HG03045 (cell line): ENCODE data around the gene PADI1.

Experiments used
- ATAC-seq: cut with Tn5 transposase; IDR thresholded peaks from one replicate; pipeline ENCODE4 v1.9.1; 2021; ENCODE audit warnings: mild to moderate bottlenecking, moderate library complexity; ENCODE audit not compliant: unreplicated experiment

Gene PADI1

DNA sequence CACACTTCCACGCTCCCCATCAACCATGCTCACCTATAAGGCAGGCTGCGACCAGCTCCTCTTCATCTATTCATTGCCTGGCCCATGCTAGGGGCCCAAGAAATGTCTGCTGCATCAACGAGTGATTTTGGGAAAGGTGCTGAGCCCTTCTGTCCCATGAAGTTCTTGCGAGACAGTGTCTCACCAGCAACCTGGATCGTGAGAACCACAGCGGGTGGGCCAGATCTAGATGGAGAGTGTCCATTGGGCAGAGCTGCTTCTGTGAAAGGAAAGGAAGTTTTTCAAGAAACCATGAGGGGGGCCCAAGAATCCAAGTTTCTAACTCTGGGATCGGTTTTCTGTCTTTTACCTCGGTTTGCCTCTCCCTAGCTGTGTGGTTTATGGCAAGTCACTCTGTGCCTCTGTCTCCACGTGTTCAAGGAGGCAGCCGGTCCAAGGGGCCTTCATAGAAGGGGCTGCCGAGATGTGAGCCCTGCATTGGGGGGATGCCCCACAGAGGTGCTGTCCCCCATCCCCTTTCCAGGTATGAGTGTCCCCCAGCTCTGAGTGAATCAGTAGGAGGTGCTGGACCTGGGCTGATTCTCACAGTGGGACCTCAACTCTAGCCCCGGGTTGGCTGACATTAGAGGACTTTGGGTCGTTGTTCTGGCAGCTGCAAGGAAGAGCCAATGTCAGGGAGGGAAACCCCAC is 8.3 kb upstream of the PADI1 start:
- ATAC-seq: no peak

DNA sequence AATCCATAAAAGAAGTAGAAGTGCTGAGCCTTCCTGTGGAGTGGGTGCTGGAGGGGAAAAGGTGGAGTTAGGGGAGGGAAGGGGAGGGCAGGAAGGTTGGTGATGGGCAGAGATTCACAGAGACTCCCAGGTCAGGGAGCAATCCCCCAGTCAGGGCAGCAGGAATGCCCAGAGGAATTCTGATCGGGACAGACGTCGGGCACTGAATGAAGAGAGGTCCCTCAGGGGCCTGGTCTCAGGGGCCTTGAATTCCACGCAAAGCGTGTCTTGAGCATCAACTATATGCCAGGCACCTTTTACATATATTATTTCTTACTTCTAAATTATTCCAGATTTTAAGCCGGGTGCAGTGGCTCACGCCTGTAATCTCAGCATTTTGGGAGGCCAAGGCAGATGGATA is 7.2 kb upstream of the PADI1 start:
- no peak for ATAC-seq

DNA sequence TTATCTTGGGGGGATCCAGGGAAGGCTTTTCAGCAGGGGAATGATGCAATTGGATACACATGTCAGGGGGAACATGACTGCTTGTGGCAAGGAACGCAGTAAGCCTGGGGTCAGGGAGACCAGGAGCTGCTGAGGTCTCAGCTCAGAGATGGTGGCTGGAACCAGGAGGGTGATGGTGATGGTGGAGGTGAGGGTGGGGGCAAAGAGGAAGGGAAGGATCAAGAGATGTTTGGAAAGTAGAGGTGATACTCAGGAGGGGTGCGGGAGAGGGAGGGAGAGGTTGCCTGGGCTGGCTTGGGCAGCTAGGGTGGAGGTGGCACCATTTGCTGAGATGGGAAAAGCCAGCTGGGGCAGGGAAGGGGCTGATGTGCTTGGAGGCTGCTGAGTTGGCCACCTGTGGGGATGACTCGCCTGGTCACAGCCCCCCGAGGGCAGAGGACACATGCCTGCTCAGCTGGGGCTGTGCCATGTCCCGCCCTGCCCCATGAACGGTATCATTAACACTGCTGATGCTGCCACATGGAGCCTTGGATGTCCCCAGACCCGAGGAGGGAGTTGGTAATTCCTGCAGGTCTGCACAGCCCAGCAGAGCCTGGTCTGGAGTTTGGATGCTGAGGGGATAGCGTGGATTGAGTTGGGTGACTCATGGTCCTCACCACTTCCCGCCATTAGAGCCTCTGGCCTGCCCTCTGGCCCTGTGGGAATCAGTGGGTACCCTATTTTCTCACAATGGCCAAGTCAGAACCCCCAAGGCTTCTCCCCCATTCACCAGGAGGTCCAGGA is 6.3 kb upstream of the PADI1 start:
- ATAC-seq: no peak

- ATAC-seq: no peak
Observed at GRCh38 chr1:17199267-17200044, 5.5 kb upstream of the PADI1 start.

DNA sequence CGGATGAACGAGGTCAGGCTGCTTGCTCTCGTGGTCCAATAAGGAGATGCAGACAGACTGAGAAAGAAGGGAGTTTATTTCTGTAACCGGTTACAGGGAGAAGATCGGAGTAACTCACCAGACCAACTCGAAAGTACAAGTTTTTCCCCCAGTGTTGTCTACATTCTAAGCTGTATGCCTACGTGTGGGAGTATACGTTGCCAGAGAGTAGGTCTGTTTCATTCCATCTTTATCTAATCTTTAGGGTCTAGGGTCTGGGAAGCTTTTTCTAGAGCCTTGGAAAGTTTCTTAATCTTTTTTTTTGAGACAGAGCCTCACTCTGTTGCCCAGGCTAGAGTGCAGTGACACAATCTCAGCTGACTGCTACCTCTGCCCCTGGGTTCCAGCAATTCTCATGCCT is 4.7 kb upstream of the PADI1 start:
- no peak for ATAC-seq

DNA sequence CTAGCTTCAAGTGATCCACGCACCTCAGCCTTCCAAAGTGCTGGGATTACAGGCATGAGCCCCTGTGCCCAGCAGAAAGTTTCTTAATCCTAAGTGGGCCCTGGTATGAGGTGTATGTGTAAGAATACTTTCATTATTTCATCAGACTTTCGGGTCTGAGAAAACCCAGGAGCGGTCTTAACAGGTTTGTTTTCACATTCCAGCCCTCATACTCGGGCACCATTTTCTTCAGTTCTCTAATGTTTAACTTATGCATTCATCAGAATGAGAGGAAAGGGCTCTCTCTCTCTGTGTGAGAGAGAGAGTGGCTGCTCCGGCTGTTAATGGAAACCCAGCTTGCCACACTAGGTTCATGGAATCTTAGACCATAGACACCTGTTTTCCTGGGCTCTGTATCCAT is 4.2 kb upstream of the PADI1 start:
- ATAC-seq: no peak

- no peak for ATAC-seq
Observed at GRCh38 chr1:17201201-17202021, 3.5 kb upstream of the PADI1 start.

DNA sequence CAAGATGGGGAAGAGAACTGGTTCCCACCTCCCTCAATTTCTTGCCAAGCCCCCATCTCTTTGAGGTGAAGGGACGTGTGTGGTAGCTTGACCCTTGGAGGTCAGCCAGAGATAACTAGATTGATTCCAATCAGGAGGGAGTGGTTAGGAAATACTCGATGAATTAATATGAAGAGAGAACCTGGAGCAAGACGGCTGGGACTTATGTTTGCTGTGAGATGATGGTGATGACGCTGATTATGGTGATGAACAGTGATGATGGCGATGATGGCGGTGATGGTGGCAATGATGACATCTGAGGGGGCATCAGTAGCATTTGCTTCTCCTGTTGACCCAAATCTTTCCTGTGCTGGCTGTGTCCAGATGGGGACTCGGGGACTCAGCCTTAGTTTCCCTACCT is 724 bp downstream of the PADI1 start:
- ATAC-seq: no peak

GRCh38 chr1:17206196-17206595 is 1.3 kb downstream of the PADI1 start:
- ATAC-seq: no peak

GRCh38 chr1:17207046-17207445 is 2.1 kb downstream of the PADI1 start:
- ATAC-seq: no peak

GRCh38 chr1:17207540-17207939 is 2.6 kb downstream of the PADI1 start:
- ATAC-seq: no peak

DNA sequence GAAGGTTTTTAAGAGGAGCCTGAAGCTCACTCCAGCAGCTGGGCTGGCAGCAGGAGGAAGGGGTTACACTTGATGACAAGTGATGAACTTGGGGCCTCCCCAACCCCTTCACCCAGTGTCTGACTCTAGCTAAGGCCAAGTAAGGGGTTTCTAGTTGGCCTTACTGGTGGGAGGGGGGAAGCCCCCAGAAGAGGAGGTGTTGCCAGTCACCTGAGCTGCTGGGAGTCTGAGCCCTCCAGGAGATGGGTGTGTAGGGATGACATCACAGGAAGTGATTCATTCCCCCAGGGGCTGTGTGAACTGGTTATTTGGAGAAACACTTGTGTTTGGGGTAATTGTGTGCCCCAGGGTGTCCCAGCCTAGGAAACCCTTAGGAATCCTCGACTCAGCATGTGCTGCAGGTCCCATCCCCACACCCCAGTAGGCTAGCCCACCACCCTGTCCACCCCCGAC is 3.1 kb downstream of the PADI1 start:
- no peak for ATAC-seq

- no peak for ATAC-seq
Observed at GRCh38 chr1:17208546-17208945, 3.6 kb downstream of the PADI1 start.

DNA sequence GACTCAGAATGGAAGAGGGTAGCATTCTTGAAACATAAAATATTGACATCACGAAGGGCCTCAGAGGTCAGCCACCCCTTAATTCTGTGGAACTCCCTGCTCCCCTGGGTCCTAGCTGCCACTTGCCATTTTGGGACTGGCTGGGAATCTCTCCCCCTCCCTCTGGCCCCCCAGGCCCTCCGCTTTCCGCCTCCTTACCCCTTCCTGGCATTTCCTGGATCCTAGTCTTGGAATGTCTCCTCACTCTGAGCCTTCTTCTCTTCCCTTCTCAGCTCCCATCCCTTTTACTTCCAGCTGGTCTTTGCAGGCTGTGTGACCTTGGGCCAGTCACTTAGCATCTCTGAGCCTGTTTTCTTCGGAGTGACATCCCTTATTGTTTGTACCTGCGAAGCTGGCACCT is 4.5 kb downstream of the PADI1 start:
- no peak for ATAC-seq

- ATAC-seq: no peak
Observed at GRCh38 chr1:17210176-17210575, 5.2 kb downstream of the PADI1 start.

DNA sequence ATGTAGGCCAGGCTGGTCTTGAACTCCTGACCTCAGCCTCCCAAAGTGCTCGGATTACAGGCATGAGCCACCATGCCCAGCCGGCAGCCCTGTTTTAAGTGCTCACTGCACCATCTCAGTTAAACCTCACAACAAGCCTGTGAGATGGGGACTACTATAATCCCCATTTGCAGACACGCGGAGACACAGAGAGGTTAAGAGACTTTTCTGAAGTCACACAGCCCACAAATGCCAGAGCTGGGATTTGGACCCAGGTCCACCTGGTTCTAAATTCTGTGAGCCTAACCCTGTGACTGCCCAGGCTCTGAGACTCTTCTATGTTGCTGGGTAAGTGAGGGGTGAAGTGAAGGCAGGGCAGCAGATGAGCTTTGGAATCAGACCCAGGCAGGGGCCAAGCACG is 6.4 kb downstream of the PADI1 start:
- ATAC-seq: no peak

DNA sequence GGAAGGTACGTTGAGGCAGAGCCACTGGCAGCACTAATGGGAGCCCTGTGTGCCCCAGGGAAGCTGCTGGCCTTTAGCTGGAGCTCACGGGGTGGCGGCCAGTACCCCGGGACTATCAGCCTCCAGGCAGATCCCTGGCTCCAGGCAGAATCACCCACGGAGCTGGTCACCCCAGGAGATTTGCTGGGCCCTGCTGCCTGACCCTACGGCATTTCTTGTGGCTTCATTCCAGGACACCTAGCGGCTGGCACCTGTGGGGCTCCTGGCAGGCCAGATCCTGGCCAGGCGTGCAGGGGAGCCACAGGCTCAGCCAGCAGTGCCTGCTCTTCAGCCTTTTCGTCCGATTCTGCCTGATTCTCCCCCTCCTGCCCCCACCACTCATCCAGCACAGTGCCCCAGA is 7.1 kb downstream of the PADI1 start:
- no peak for ATAC-seq

GRCh38 chr1:17212487-17213121 is 7.7 kb downstream of the PADI1 start:
- ATAC-seq: no peak

DNA sequence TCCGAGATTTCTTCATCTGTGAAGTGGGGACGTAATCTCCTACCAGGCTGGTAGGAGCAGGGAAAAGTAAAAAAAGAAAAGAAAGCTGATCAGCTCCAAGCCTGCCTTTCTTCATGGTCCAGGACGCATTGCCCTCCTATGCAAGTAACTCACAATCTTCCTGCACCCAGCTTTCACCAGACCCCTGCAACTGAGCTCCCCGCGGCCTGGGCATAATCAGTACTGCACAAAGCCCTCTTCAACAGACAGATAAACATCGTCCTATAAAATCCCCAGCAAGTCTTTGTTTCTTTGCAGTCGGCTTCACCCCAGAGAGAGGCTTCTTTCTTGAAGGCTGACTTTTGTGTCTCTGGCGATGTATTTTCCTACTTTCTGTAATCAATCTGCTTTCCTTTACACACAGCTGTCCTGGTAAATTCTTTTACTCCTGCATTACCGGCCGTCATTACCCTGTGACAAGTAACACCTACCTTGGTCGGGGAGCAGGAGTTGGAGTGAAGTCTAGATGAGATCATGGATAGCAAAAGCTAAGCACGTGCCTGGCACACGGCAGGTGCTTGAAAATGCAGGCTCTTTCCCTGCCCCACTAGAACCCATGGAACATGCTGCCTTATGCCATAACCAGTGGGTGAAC is 8.3 kb downstream of the PADI1 start:
- ATAC-seq: no peak

- ATAC-seq: no peak
Observed at GRCh38 chr1:17213782-17214148, 8.8 kb downstream of the PADI1 start.
